Type B pancreatic cell (in vitro differentiated cells): ENCODE measurements around the gene NXN. TPM values are rescaled to one million over a fixed set of nuclear protein-coding genes. Genes with fewer than 3 reads are reported as not detected.
"Not testable (repeated sequence)": the region's sequence is repeated elsewhere in the genome, so short reads cannot be mapped to it uniquely, and the experiment has no call there.

Experiments
- DNase-seq: peaks from one replicate; pipeline ENCODE4 v3.0.0; 2021; ENCODE audit warnings: mixed read lengths; ENCODE audit not compliant: unreplicated experiment; ENCODE audit errors: extremely low spot score
- H3K27ac Mint-ChIP-seq: 2 replicates; pipeline ENCODE4 v1.8.0; 2021; ENCODE audit warnings: mild to moderate bottlenecking, mixed read lengths
- H3K27me3 Mint-ChIP-seq: 2 replicates; pipeline ENCODE4 v1.8.0; 2021; ENCODE audit warnings: mixed read lengths
- H3K36me3 Mint-ChIP-seq: 2 replicates; pipeline ENCODE4 v1.8.0; 2021; ENCODE audit warnings: mixed read lengths
- H3K4me1 Mint-ChIP-seq: one replicate; pipeline ENCODE4 v1.8.0; 2021; ENCODE audit warnings: mixed read lengths; ENCODE audit not compliant: unreplicated experiment
- H3K4me3 Mint-ChIP-seq: 2 replicates; pipeline ENCODE4 v1.8.0; 2021; ENCODE audit warnings: mild to moderate bottlenecking, mixed read lengths
- H3K9me3 Mint-ChIP-seq: 2 replicates; pipeline ENCODE4 v1.8.0; 2021; ENCODE audit warnings: mixed read lengths
- CTCF ChIP-seq: fragments of 200-600 bp; sonication (generic); conservative IDR thresholded peaks from 2 replicates; pipeline ENCODE4 v1.5.0; 2021; ENCODE audit warnings: antibody characterized with exemption, mild to moderate bottlenecking
- total RNA-seq: library from RNA; stranded (reverse); gene quantifications from 2 replicates; pipeline ENCODE4 v1.2.1, GENCODE V29; 2021; ENCODE audit warnings: low replicate concordance

Gene NXN
- total RNA-seq, 1 donor from 2014 or later = 68.0 TPM

- no peak for TF ChIP-seq CTCF
- Mint-ChIP-seq H3K9me3 (peaks cover 9% of the 10 kb centered on the region), H3K4me3 (no peak overlapping the region), H3K36me3 (peaks cover 31% of the 10 kb centered on the region), H3K27me3 (no peaks in the 10 kb centered on the region), H3K27ac (no peak overlapping the region), H3K4me1 (peaks cover 40% of the 10 kb centered on the region)
- DNase-seq = no peak
Measured at GRCh38 chr17:872855-873254, 106.7 kb downstream of the NXN start.

GRCh38 chr17:871751-872519 lies 107.6 kb downstream of the NXN start:
- Mint-ChIP-seq H3K4me1 (peaks cover 34% of the 10 kb centered on the region), H3K4me3 (peak overlapping the region; percentile 27), H3K9me3 (peaks cover 9% of the 10 kb centered on the region), H3K27ac (peak overlapping the region; percentile 35), H3K36me3 (peaks cover 27% of the 10 kb centered on the region), H3K27me3 (no peaks in the 10 kb centered on the region)
- DNase-seq = no peak
- no peak for TF ChIP-seq CTCF

GRCh38 chr17:869567-870525 lies 109.7 kb downstream of the NXN start:
- Mint-ChIP-seq H3K4me1 (peaks cover 28% of the 10 kb centered on the region), H3K36me3 (peaks cover 34% of the 10 kb centered on the region), H3K27me3 (no peaks in the 10 kb centered on the region), H3K9me3 (peaks cover 9% of the 10 kb centered on the region), H3K4me3 (no peak overlapping the region), H3K27ac (peak overlapping the region; percentile 66)
- no peak for TF ChIP-seq CTCF
- DNase-seq = no peak

- Mint-ChIP-seq H3K27me3 (no peaks in the 10 kb centered on the region), H3K9me3 (peaks cover 9% of the 10 kb centered on the region), H3K27ac (no peak overlapping the region), H3K4me3 (no peak overlapping the region), H3K4me1 (peaks cover 36% of the 10 kb centered on the region), H3K36me3 (peaks cover 42% of the 10 kb centered on the region)
- TF ChIP-seq CTCF = no peak
- no peak for DNase-seq
Measured at GRCh38 chr17:869086-869485, 110.5 kb downstream of the NXN start.

GRCh38 chr17:867896-868489 lies 111.6 kb downstream of the NXN start:
- peaks cover 43% of the 10 kb centered on the region for H3K36me3 Mint-ChIP-seq
- no peak overlapping the region for H3K4me3 Mint-ChIP-seq
- no peak for DNase-seq
- peaks cover 9% of the 10 kb centered on the region for H3K9me3 Mint-ChIP-seq
- TF ChIP-seq CTCF = no peak
- no peaks in the 10 kb centered on the region for H3K27me3 Mint-ChIP-seq
- peaks cover 39% of the 10 kb centered on the region for H3K4me1 Mint-ChIP-seq
- peak overlapping the region; percentile 31 for H3K27ac Mint-ChIP-seq

GRCh38 chr17:867238-867637 lies 112.3 kb downstream of the NXN start:
- DNase-seq, H3K27ac Mint-ChIP-seq, H3K4me3 Mint-ChIP-seq, H3K27me3 Mint-ChIP-seq, H3K9me3 Mint-ChIP-seq: not testable (repeated sequence)
- H3K4me1 Mint-ChIP-seq = peaks cover 41% of the 10 kb centered on the region
- H3K36me3 Mint-ChIP-seq = peaks cover 40% of the 10 kb centered on the region
